Left lung (tissue), 10 donors: ENCODE measurements around the gene GRID1. TPM values are rescaled to one million over a fixed set of nuclear protein-coding genes. Genes with fewer than 3 reads are reported as not detected.
"Not testable (repeated sequence)": the region's sequence is repeated elsewhere in the genome, so short reads cannot be mapped to it uniquely, and the experiment has no call there.

Experiments
- ATAC-seq: fragments of 200-7000 bp; cut with Tn5 transposase; one replicate; pipeline ENCODE4 v1.9.1; 2020; ENCODE audit warnings: moderate library complexity
- DNase-seq, 4 donors: peaks; one replicate each; pipeline ENCODE4 v3.0.0-alpha.2; 2013 to 2020
- H3K27ac ChIP-seq, 2 donors: fragments of 200-600 bp; sonication (generic) in 1 of 2; one replicate each; pipeline versions ENCODE4 v1.5.0 to v1.8.0; 2020 to 2021
- H3K27me3 ChIP-seq, 2 donors: fragments of 200-600 bp; sonication (generic) in 1 of 2; one replicate each; pipeline versions ENCODE4 v1.5.0 to v1.8.0; 2020 to 2021
- H3K36me3 ChIP-seq, 2 donors: fragments of 200-600 bp; sonication (generic) in 1 of 2; one replicate each; pipeline versions ENCODE4 v1.5.0 to v1.8.0; 2020 to 2021
- H3K4me1 ChIP-seq, 2 donors: fragments of 200-600 bp; one replicate each; pipeline ENCODE4 v1.8.0; 2021
- H3K4me3 ChIP-seq, 2 donors: fragments of 200-600 bp; sonication (generic) in 1 of 2; one replicate each; pipeline versions ENCODE4 v1.5.0 to v1.8.0; 2020 to 2021; ENCODE audit warnings: mild to moderate bottlenecking in 1 of 2
- H3K9me3 ChIP-seq, 2 donors: fragments of 200-600 bp; sonication (generic) in 1 of 2; one replicate each; pipeline versions ENCODE4 v1.5.0 to v1.8.0; 2020 to 2021
- intact Hi-C, 2 donors: fragments of 100-400 bp; cut with DNase I; formaldehyde crosslinking; loops; one replicate each; pipeline versions ENCODE4 v1.11.2 to v1.14.2; 2022
- polyA plus RNA-seq, 6 donors: library from polyadenylated mRNA; unstranded; fragments of 120-200 nt; gene quantifications; one replicate each; pipeline ENCODE4 v1.2.1, GENCODE V29; 2013; ENCODE audit not compliant: insufficient read length in 6 of 6
- total RNA-seq, 2 donors: library from RNA; stranded (reverse); fragmentation: NEBNext Ultra II Directional; extraction: Animal tissue kit (Norgen Biotek cat#: 25700); gene quantifications; one replicate each; pipeline ENCODE4 v1.2.1, GENCODE V29; 2021
- TF ChIP-seq, protein P1 (sequence below), 2 donors: fragments of 200-600 bp; sonication (generic) in 1 of 2; IDR thresholded peaks; one replicate each; pipeline versions ENCODE4 v1.5.0 to v1.8.0; 2021; ENCODE audit warnings: antibody characterized with exemption in 2 of 2
- donor health status: DM: no; HTN: yes; CAD: no.
- donor health status: DM: no; HTN: no; CAD: no.

Gene GRID1
- total and polyA plus RNA-seq, 8 donors: 0.81 to 2.6 (median 1.2) TPM

- DNase-seq (no peak), ATAC-seq (no peak)
- Histone ChIP-seq H3K9me3 (peaks cover 0 to 4% of the 10 kb centered on the region in 2 donors), H3K4me1 (no peaks in the 10 kb centered on the region), H3K36me3 (no peaks in the 10 kb centered on the region), H3K4me3 (no peak overlapping the region), H3K27me3 (no peaks in the 10 kb centered on the region), H3K27ac (no peak overlapping the region)
- intact Hi-C loops: no loop called here
- TF ChIP-seq, protein P1, sequence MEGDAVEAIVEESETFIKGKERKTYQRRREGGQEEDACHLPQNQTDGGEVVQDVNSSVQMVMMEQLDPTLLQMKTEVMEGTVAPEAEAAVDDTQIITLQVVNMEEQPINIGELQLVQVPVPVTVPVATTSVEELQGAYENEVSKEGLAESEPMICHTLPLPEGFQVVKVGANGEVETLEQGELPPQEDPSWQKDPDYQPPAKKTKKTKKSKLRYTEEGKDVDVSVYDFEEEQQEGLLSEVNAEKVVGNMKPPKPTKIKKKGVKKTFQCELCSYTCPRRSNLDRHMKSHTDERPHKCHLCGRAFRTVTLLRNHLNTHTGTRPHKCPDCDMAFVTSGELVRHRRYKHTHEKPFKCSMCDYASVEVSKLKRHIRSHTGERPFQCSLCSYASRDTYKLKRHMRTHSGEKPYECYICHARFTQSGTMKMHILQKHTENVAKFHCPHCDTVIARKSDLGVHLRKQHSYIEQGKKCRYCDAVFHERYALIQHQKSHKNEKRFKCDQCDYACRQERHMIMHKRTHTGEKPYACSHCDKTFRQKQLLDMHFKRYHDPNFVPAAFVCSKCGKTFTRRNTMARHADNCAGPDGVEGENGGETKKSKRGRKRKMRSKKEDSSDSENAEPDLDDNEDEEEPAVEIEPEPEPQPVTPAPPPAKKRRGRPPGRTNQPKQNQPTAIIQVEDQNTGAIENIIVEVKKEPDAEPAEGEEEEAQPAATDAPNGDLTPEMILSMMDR (IDR thresholded peaks at IDR 0.05): no peak
These were observed 120.2 kb downstream of the GRID1 start for GRCh38 chr10:86246279-86246940.

DNA sequence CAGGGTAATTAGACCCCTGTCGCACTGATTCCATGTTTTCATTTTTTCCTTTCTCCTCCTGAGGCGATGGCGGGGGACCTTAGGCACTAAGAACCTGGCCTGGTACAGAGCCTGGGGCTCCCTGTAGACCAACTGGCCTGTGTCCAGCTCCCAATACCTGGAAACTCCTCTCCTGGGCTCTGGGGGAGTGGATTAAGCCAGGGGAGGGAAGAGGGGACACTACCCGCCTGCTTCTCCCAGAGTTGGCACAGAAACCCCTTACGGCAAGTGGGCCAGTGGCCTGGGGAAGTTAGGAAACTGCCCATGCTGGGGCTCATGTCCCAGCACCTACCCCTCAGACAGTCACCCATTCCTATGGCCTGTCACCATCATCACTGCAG is 121.6 kb downstream of the GRID1 start:
- no peaks in the 10 kb centered on the region for H3K27me3 ChIP-seq
- H3K36me3 ChIP-seq: no peaks in the 10 kb centered on the region
- no peak overlapping the region for H3K4me3 ChIP-seq
- H3K4me1 ChIP-seq: no peaks in the 10 kb centered on the region
- no peaks in the 10 kb centered on the region for H3K9me3 ChIP-seq
- no peak for ATAC-seq
- intact Hi-C loops: no loop called here
- no peak for DNase-seq
- no peak overlapping the region for H3K27ac ChIP-seq
- TF ChIP-seq, protein P1 (IDR thresholded peaks at IDR 0.05): no peak

GRCh38 chr10:86244297-86245014 is 122.1 kb downstream of the GRID1 start:
- Histone ChIP-seq H3K36me3 (no peaks in the 10 kb centered on the region), H3K4me1 (no peaks in the 10 kb centered on the region), H3K9me3 (no peaks in the 10 kb centered on the region), H3K27me3 (no peaks in the 10 kb centered on the region), H3K4me3 (no peak overlapping the region), H3K27ac (no peak overlapping the region)
- intact Hi-C loops: no loop called here
- TF ChIP-seq, protein P1 (IDR thresholded peaks at IDR 0.05): no peak
- ATAC-seq (no peak), DNase-seq (no peak)

DNA sequence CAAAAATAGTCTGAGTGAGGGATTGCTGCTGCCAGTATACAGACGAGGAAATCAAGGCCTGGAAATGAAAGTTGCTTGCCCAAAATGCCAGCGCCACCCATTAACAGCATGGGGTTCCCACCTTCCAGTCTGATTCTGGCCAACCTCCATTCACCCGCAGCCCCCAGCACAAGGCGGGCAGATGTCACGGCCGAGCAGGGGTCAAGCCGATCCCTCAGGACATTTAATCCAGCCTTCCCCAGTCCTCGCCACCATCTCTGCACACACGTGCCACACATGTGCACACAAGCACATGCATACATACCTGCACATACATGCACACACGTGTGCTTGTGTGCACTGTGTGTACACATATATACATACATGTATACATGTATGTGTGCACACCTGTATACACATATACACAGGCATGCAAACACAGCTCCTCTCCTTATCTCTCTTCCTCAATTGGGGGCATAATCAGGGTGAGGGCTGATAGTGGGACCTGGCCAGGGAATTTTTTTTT is 122.9 kb downstream of the GRID1 start:
- H3K27me3 ChIP-seq: no peaks in the 10 kb centered on the region
- H3K9me3 ChIP-seq: peaks cover 0 to 3% of the 10 kb centered on the region in 2 donors
- H3K4me3 ChIP-seq: no peak overlapping the region
- H3K27ac ChIP-seq: no peak overlapping the region
- no peak for DNase-seq
- TF ChIP-seq, protein P1 (IDR thresholded peaks at IDR 0.05): no peak
- no peak for ATAC-seq
- H3K4me1 ChIP-seq: no peaks in the 10 kb centered on the region
- intact Hi-C loops: no loop called here
- no peaks in the 10 kb centered on the region for H3K36me3 ChIP-seq

DNA sequence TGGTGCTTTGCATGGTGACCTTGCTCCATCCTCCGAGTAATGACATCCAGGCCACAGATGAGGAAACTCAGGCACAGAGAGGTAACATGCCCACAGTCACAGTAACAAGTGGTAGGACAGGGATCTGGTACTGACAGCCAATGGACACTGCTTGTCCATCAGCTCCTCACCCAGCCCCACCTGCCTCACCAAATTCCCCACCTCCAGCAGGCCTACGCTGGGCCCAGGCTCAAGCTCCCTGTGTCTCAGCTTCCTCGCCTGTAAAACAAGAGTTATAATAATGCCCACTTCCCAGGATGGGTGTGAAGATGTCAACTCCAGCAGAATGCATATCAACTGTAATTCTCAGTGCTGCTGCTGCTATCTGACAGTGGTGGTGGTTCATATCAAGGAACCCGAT is 123.8 kb downstream of the GRID1 start:
- H3K4me3 ChIP-seq: no peak overlapping the region
- intact Hi-C loops: no loop called here
- no peaks in the 10 kb centered on the region for H3K4me1 ChIP-seq
- no peaks in the 10 kb centered on the region for H3K27me3 ChIP-seq
- TF ChIP-seq, protein P1 (IDR thresholded peaks at IDR 0.05): no peak
- H3K36me3 ChIP-seq: no peaks in the 10 kb centered on the region
- H3K27ac ChIP-seq: no peak overlapping the region
- H3K9me3 ChIP-seq: peaks cover 0 to 10% of the 10 kb centered on the region in 2 donors
- no peak for ATAC-seq
- DNase-seq: no peak

DNA sequence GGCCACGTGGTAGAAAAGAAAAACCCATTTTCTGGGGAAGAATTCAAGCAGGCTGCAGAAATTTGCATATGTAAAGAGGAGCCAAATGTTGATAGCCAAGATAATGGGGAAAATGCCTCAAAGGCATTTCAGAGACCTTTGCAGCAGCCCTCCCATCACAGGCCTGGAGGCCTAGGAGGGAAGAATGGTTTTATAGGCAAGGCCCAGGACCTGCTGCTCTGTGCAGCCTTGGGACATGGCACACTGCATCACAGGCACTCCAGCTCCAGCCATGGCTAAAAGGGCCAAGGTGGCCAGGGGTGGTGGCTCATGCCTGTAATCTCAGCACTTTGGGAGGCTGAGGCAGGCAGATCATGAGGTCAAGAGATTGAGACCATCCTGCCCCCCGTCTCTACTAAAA is 128.5 kb downstream of the GRID1 start:
- H3K36me3 ChIP-seq, H3K27ac ChIP-seq, H3K4me1 ChIP-seq, intact Hi-C loops, ATAC-seq, H3K4me3 ChIP-seq, H3K27me3 ChIP-seq, DNase-seq: not testable (repeated sequence)
- H3K9me3 ChIP-seq: peaks cover 0 to 10% of the 10 kb centered on the region in 2 donors
